GM12873 (cell line): Measurements from ENCODE around the gene ATP1A3.

Experiments used
- CTCF ChIP-seq: IDR thresholded peaks from 2 replicates; pipeline ENCODE4 v1.5.1; 2012; ENCODE audit warnings: low read depth, mild to moderate bottlenecking, moderate library complexity, low read length, control low read depth; ENCODE audit not compliant: insufficient read depth; ENCODE audit errors: missing control alignments

ATP1A3 gene

GRCh38 chr19:41987141-41987860 is 6.7 kb downstream of the ATP1A3 start:
- TF ChIP-seq CTCF = no peak

- no peak for TF ChIP-seq CTCF
Observed at GRCh38 chr19:41984961-41985360, 9.1 kb downstream of the ATP1A3 start.

GRCh38 chr19:41981724-41982123 is 12.3 kb downstream of the ATP1A3 start:
- no peak for TF ChIP-seq CTCF

GRCh38 chr19:41978470-41978869 is 15.6 kb downstream of the ATP1A3 start:
- no peak for TF ChIP-seq CTCF

GRCh38 chr19:41977916-41978315 is 16.1 kb downstream of the ATP1A3 start:
- no peak for TF ChIP-seq CTCF

- TF ChIP-seq CTCF = no peak
Observed at GRCh38 chr19:41974652-41975051, 19.4 kb downstream of the ATP1A3 start.

- no peak for TF ChIP-seq CTCF
Observed at GRCh38 chr19:41971363-41971762, 22.7 kb downstream of the ATP1A3 start.
